Activated CD8-positive, alpha-beta memory T cell treated with anti-CD3 and anti-CD28 coated beads, Interleukin-2, amount 50 U/mL, for 4 hours (primary cell): ENCODE data around the gene INPP4A.

ENCODE experiments used
- DNase-seq: peaks from one replicate; pipeline ENCODE4 v3.0.0-alpha.2; 2020

The INPP4A gene

DNA sequence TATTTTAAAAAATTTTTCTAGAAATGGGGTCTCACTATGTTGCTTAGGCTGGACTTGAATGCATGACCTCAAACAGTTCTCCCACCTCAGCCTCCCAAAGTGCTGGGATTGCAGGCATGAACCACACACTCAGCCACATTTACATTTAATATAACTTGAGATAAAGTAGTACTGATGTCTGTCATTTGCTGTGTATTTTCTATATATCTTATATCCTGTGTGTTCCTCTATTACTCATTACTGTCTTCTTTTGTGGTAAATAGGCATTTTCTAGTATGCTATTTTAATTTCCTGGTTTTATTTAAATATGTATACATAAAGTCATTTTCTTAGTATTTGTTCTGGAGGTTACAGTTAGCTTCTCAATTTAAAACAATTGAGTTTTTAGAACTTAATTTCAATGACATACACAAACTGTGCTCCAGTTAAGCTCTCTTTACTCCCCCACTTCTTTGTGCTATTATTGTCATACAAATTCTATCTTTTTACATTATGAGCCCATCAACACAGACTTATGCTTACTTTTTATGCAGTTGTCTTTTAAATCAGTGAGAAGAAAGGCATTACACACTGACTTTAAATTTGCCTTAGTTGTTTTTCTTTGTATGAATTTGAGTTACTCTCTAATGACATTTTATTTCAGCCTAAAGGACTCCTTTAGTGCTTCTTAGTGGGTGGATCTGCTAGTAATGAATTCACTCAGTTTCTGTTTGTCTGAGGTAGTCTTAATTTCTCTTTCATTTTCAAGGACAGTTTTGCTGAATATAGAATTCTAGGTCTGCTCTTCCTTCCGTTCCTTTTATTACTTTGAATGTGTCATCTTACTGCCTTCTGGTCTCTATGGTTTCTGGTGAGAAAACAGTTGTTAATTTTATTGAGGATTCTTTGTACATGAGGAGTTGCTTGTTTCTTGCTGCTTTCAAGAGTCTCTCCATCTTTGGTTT is 6.2 kb upstream of the INPP4A start:
- DNase-seq = no peak

DNA sequence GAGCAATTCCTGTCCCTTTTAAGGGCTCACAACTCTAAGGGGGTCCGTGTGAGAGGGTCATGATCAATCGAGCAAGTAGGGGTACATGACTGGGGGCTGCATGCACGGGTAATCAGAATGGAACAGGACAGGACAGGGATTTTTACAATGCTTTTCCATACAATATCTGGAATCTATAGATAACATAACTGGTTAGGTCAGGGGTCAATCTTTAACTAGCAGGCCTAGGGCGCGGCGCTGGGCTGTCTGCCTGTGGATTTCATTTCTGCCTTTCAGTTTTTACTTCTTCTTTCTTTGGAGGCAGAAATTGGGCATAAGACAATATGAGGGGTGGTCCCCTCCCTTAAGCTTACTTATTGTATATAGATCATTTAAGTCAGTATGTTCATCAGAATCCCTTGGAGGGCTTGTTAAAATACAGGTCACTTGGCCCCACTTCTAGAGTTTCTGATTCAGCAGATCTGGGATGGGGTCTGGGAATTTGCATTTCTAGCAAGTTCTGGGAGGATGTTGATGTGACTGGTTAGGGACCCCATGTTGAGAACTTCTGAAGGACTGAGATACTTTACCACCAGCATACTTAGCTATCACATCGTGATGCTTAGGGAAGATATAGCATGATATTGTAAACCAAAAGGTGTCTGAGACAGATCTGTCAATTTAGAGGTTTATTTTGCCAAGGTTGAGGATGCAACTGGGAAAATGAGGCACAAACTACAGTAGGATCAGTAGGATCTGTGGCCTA is 2.8 kb upstream of the INPP4A start:
- DNase-seq = no peak

DNA sequence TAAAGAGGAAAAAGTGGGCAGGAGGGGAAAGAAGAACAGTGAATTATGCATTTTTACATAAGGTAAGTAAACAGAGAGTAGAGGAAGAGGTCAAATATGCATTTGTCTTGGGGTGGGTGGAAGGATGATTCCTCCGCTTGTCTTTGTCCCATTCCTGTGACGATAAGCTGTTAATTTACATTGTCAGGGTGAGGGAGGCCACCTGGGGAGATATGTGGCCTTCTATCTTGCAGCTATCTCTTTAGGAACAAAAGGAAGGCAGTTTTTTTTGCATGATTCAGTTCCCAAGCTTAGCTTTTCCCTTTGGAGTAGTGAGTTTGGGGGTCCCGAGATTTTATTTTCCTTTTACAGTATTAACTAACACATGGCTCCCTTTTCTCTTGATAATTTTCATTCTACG is 2.2 kb upstream of the INPP4A start:
- DNase-seq = no peak

DNA sequence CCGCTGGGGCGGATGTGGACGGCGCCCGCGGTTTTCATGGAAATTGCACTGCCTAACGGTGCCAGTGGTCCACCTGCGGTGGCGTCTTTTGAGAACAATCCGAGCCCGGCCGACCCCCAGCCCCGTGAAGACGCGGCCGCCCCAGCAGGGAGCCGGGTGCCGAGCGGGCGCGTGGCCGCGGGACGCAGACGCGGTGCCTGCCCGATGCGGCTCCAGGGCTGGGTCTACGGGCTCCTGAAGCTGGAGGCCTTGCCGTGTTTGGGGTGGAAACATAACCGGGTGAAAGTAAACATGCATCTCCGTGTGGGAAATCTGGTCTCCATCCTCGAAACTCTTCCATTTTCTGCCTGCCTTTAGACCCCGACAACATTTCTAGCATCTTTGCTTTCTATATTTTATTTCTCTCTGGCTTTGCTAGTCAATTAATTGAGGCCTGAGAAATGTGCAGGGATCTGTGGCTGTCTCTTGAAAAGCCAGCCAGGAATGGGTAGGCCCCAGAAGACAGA is 572 bp downstream of the INPP4A start:
- peak; percentile 33 for DNase-seq

DNA sequence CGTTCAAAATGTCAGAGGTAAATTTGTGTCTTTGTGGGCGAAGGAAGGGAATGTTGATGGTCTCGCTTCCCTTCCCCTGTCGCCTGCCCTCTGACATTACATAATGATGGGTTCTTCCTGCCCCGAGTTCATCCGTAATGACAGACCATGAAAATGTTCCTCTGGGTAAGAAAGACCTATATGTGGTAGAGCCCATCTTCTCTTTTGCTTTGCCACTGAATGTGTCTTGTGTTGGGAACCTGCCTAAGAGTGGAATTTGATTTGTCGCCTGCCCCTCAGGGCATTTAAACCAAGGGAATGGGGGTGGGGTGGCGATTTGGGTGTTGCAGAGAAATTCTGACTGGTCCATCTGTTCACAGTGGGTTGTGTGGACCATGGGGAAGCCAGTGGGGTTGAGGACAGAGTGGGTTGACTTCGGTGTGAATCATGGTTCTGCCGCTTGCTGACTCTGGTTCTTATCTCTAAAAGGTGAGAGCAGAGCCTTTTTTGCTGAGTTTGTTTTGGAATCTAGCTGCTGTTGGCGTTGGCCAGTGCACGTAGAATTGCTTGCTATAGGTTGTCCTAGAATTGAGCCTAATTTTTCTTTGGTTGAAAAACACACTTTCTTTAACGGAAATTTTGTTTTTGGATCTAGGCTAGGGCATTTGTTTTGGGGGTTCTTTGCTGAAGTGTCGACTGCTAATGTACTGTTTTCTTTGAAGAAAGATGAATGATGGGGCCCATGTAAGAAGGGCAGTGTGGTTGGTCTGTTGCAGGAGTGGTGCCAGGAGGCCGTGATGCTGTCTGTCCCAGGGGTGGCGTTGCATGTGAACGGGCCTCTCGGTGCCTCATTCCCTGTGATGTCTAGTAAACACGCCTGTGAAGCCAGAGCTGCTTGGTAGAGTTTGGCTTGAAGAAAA is 1.3 kb downstream of the INPP4A start:
- DNase-seq = no peak

DNA sequence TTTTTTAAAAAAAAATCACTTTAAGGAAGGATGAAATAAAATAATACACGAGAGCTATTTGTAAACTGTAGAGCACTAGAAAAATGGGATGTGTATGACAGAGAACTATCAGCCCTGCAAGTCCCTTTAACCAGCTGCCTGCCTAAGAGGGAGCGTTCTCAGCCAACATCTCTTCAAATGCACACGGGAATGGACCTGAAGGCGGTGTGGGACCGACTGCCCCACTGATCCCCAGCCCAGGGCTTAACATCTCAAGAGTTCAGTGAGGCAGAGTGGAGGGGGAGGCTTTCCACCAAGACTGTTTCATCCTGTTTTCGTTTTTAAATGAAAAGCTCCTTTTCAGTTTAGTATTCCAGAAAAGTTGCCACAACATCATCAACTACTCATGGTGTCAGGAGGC is 2.2 kb downstream of the INPP4A start:
- DNase-seq = no peak

DNA sequence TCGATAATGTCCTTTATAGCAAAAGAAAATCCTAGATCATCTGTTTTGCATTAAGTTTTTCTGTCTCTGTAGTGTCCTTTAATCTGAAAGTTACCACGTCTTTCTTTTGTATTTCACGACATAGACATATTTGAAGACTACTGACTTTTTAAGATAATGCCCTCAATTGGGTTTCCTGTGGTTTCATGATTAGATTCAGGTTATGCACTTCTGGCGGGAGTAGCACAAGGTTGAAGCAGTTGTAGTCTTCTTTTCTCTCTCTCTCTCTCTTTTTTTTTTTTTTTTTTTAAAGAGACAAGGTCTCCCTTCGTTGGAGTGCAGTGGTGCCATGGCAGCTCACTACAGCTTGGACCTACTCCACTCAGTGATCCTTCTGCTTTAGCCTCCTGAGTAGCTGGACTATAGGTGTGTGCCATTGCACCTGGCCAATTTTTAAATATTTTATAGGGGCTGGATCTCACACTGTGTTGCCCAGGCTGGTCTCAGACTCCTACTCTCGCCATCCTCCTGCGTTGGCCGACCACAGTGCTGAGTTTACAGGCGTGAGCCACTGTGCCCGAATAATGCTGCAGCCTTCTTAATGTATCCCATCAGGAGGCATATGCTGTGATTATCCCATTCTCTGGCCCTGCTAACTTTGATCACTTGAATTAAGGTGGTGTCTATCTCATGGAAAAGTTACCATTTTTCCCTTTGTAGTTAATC is 3.9 kb downstream of the INPP4A start:
- DNase-seq = no peak

DNA sequence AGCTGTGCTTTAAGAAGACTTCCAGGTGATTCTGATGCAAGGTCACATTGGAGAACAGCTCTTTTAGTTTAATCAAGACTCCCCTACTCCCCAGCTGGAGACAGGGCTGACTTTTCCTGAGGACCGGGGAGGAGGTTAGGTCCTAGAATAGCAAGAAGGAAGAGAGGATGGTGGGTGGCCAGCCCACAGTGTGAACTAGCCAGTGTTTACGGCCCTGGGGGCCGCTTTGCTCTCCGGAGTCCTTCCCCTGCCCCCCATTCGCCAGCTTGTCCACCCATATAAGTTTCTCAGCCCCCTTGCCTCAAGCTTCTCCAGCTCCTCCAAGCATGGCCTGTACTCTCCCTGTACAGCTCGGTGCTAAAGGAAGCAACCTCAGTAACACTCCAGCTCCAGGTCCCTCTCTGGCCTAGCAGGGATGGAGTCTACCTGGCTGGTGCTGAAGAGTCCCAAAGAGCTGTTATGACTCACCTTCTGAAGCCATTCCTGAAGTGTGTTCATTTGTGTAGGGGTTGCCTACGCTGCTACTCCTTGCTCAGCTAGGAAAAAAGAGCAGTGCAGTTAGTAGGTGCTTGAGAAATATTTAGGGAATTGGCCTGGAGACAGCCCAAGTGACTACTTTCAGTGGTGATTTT is 7.9 kb downstream of the INPP4A start:
- DNase-seq = no peak

DNA sequence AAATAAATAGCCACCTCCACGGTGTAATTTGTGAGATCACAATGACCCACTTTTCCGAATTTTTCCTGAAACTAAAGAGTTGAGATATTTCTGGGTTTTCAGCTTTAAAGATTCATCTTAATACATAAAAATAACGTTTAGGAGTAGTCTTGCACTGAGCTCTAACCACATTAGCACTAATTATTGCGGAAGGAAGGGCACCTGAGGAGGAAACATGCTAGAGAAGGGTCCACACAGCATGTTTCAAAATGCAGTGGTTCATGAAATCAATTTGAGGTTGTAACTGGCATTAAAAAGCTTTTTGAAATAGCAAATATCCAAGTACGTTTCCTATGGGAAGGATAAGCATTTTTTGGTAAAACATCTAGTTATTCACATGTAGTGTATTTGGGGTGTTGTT is 8.4 kb downstream of the INPP4A start:
- DNase-seq = no peak

DNA sequence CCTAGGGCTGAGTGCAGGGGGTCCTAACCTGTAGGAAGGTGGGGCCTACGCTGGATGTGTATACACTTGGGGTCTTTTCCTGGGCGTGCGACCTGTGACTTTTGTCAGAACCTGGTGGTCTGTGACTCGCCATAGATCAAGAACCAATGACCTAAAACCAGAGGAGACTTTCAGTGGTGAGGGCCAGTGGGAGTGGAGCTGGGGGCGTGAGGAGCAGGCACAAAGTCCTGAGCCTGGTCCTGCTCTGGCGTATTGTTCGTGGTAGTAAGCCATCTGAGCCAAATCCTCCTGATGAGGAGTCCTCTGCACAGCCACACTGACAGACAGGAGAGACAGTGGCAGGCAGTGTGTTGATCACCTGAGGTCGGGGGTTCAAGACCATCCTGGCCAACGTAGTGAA is 8.9 kb downstream of the INPP4A start:
- DNase-seq = no peak

DNA sequence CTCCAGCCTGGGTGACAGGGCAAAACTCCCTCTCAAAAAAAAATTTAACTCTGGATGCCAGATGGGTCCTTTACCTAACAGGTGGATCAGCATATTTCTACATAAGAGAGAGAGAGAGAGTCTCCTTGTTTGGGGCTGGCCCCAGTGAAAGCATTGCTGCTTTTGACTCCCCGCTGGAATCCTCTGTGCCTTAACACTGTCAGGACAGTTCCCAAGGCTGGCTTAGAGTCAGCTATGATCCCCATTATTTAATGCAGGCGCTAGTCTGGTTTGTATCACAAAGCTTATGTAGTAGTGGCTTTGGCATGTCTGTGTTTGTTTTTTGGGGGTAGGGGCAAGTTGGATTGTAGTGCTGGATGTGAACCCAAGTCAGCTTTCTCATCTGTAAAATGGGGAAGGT is 9.4 kb downstream of the INPP4A start:
- DNase-seq = no peak

DNA sequence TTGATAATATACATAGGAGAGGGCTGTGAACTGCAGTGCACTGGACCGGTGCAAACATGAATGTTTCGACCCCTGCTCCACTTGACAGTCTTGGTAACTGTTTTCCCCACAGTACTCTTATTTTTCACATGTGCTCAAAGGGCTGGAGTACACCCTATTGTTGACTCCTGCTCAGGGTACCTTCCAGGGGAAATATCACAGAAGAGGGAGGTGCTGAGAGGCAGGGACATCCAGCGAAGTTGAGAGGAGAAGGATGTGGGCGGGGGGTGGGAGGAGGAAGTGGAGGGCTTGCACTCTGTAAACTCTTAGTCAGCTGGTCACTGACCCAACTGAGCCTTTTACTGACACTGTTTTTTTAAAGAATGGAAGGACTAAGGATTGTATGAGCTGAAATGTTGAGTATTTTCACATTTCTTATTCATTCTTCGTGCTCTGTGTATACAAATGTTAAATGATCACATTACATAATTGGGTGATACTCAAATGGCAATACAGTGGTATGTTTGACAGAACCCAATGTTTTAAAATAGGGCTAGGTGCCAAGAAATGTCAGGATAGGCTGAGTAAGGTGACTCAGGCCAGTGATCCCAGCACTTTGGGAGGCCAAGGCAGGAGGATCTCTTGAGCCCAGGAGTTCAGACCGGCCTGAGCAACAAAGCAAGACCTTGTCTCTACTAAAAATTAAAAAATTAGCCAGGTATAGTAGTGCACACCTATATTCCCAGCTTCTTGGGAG is 10.0 kb downstream of the INPP4A start:
- DNase-seq = no peak

DNA sequence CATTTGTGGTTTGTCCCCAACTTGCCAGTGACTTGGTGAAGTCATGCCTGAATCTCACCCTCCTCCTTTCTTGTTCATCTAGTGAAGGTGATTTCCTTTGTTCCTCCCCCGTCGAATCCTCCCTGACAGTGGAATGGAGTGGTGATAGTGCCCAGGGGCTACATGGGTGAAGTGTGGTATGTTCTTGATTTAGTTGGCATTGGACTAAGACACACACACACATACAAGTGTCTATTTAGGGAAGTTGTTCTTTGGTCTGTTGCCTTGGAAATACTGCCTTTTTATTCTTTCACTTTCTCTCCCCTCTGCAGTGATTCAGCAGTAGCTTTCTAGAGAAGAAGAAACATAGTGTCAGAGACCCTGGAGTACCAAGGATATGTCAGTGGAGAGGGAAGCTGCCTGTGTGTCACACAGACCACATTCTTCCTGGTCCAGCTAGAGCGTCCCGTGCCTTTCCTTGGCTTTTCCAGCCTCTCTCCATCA is 10.9 kb downstream of the INPP4A start:
- DNase-seq = no peak

DNA sequence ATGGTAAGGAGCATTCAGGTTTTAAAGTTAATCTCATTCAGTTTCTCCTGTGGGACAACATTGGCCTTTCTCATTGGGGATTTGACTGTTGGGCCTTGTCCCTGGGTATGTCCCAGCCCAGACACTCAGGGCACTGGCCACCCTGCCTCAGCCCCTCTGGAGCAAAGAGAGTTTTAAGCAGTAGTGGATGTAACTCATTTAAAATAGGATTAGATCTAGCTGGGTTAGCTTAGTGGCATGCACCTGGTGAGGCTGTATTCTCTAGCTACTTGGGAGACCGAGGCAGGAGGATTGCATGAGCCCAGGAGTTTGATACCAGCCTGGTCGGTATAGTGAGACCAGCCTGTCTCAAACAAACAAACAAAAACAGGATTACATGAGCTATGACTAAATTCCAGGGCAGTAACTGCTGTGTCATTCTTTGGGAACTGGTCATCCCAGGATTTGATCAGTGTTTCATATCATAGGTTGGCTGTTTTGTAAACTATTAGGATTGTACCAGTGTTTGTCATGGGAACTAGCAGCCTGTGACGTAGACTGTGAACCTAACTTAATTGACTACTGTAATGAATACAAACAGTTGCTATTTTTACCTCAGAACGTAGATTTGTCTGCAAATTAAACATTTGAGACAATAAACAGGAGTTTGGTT is 12.5 kb downstream of the INPP4A start:
- no peak for DNase-seq

DNA sequence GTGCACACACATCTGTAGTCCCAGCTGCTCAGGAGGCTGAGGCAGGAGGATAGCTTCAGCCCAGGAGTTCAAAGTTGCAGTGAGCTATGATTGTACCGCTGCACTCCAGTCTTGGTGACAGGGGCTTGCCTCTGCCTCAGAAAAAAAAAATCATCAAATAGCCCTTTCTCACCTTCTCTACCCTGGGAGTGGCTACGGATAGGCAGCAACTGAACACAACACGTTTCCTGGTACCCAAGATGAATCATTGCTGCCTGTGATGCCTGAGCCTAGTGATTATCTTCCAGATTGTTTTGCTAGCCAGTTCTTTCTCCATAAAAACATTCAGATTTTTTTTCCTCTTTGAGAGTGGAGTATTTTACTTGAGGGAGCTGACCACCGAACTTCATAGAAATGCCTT is 13.5 kb downstream of the INPP4A start:
- peak; percentile 33 for DNase-seq

DNA sequence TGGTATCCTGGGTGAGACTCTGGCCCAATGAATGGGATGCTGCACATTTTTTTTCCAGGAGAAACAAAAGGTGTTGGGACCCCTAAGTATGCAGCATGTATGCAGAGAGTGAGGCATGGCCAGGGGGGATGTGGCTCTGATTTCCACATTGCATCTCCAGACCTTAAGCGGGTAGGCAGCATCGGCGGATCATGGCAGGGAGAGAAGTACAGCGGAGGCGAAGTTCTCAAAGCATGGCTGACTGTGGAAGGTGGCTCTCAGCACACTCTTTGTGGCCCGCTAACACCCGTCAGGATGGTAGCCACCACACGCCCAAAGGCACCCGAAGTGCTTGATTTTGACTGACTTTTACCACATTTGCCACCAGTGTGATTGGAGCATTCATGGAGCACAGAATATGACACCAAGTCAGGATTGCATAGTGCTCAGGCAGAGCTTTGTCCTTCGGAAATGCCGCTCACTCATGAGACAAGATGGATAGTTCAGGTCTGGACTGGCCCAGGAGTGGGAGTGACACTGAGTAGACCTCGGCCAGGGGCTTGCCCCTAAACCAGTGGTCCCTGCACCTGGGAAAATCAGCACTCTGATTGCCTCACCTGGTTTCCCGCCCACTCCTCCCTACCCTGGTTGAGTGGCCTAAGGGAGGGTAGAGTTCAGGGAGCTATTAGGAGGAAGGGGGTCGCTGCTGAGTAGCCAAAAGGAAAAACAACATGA is 14.2 kb downstream of the INPP4A start:
- no peak for DNase-seq

DNA sequence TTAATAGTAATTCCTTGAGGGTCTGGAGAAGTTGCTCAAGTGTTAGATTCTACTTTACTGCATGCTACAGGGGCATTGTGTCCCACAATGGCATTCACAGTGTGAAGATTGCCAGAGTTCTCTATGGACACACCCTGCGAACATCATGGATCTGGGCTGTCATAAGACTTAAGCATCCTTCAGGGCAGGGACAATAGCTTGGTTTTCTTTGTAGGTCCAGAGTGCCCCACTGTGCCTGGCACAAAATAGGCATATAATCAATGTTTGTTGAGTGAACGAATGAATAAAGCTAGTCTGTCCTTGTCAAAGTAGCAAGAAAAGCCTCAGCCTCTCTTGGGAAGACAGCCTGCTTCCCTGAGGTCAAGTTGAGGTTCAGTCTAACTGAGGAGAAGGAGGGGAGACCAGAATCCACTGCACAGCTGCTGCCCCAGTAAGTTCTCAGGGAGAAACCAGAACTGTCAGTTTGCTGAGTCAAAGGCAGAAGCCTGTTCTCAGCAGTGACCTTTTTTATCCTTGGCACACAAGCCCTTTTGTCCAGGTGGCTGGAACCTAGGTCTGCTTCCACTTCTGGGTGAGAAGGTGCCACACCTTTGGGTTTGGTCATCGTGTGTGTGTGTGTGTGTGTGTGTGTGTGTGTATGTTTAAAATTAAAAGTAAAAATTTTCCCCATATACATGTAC is 15.0 kb downstream of the INPP4A start:
- DNase-seq = no peak

DNA sequence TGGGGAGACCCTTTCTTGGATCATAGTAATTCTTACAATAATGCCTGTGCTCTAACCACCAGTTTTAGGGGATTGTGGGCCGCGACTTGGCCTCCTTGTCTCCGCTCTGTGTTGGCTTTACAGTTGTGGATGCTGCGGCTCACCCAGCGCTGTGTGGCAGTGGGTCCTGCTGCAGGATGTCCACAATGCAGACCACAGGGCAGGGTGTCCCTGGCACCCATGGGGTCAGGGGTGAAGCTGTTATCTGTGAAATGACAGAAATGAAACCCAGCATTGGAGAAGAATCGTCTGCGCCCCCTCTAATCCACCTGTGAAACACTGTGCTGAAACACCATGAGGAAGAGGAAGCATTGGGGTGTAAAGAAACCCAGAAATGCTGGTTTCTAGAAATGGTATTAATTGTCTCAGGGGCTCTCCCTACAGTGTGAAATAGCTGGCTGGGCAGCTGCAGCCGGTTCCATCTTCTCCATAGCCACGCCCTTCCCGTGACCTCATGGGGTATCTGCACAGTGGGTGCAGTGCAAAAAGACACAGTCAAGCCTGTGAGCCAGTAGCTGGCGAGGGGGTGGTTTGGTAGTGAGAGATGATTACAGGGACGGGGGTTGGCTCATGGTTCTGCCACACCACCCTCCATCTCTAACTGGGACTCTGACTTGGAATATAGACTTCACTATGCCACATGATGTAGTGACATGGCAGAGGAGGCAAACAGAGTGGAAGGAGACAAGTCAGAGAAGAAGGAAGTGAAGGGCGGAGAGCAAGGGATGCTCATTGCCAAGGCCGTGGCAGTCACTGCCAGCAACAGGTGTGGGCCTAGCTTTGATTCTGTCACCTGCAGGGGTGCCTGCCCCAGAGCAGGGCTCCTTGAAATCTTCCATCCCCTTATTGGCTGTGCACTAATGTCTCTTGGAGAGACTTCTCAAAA is 16.2 kb downstream of the INPP4A start:
- DNase-seq = peak; percentile 58
